Right forelimb (tissue), 1 donor: ENCODE measurements around the gene ADAD2.

ENCODE experiments used
- DNase-seq: peaks from one replicate; pipeline ENCODE4 v3.0.0-alpha.2; 2018

ADAD2 gene

GRCh38 chr16:84227548-84227947 lies 36.6 kb downstream of the ADAD2 start:
- no peak for DNase-seq

DNA sequence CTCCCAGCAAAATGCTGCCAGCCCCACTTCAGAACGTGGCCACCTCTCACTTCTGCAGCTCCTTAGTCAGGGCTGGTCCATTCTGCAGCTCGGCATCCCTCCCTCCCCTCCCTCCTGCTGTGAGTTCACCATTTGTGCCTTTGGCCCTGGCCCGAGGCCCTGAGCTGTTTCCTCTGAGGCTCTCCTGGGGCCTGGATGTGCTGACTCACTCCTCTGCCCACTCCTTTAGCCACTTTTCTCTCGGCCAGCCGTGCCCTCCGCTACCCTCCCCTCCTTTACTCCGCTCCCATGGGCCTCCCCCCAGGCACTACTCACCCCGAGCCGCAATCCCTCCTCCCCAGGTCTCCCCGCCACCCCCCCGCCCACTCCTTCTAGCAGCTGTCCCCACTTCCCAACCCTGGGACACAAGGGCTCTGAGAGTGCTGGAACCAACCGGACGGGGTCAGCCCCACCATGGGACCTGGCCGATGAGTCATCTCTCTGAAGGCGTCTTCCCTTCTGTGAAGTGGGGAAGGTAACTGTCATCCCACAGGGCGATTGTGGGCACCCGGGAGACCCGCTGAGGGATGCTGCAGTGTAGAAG lies 37.4 kb downstream of the ADAD2 start:
- peak; percentile 74 for DNase-seq

- DNase-seq: no peak
Observed at GRCh38 chr16:84229471-84229870, 38.5 kb downstream of the ADAD2 start.

DNA sequence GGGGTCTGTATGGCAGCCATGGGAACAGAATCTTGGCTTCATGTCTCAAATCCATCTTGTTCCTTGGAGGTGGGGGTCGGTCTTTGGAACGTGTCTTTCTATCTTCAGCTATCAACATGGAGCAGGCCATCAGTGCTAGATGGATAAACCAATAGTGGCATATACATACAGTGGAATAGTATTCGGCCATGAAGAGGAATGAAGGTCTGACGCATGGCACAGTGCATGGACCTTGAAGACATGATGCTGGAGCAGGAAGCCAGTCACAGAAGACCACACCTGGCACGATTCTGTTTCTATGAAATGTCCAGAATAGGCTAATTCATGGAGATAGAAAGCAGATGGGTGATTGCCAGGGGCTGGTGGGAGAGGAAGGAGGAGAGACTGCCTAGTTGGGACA lies 41.1 kb downstream of the ADAD2 start:
- no peak for DNase-seq

DNA sequence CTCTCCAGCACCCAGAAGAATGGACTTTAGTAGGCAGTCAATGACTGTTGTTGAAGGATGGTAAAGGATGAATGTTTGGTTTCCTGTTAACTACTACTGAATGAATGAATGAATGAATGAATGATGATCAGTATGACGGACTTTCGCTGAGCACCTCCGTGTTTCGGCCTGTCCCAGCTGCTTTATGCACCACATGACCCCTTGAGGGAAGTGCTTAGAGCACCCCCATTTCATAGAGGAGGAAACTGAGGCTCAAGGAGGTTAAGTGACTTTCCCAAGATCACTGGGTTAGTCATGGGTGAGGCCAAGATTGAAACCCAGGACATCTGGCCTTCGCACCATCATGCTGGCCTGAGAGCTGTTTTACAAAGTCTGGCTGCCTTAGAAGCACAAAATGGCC lies 42.0 kb downstream of the ADAD2 start:
- DNase-seq: no peak

DNA sequence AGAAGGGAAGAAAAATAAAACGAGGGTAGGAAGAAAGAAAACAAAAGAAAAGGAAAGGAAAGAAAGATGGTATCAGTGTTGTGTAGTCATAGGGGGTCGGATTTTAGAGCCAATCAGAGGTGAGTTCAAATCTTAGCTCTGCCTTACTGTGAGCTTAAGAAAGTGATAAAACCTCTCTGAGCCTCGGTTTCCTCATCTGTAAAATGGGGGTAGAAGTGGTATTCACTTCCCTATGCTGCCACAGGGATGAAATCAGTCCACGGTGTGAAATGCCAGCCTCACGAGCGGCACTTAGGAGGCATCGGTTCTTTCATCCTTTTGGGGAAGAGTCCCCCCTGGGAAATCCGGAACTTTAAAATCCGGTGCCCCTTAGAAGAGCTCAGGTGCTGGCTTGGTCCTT lies 42.8 kb downstream of the ADAD2 start:
- DNase-seq: no peak

DNA sequence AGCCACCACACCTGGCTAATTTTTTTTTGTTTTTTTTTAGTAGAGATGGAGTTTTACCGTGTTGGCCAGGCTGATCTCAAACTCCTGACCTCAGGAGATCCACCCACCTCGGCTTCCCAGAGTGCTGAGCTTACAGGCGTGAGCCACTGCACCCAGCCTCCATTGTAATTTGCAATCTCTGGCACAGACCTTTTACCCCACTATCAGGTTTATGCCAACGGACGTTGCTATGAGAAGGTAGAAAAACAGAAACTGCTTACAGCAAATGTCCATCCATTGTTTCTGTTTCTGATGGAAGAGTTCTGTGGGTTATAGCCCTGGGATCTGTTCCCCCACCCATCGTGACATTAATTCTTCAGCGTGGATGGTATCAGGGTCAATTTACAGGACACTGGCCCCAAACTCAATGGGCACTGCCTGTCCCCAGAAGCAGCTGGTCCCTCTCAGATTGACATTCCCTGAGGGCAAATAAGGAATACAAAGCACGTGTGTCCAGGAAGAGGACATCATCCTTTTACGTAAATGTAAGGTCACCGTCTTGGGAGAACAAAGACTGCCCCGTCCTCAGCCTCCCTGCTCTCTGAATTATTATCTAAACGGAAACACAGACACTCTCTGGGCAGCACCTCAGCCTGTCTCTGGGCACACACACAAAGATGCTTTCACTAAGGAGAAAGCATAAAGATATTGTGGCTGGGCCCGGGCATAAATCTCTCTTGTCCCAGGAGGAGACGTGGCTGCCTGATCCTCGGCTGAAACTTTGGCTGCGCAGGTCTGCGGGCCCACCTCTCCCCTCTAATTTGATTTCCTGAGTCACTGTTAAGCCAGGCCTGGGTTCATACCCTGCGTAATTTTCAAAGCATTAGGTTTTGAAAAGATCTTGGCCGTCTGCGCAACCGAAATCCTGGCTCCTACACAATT lies 43.6 kb downstream of the ADAD2 start:
- peak; percentile 57 for DNase-seq

GRCh38 chr16:84236671-84237070 lies 45.7 kb downstream of the ADAD2 start:
- no peak for DNase-seq

GRCh38 chr16:84237994-84238750 lies 47.2 kb downstream of the ADAD2 start:
- no peak for DNase-seq

- DNase-seq: peak; percentile 56
Observed at GRCh38 chr16:84239141-84239769, 48.3 kb downstream of the ADAD2 start.

GRCh38 chr16:84239909-84240308 lies 49.0 kb downstream of the ADAD2 start, which contains the start of gene KCNG4:
TSS of gene KCNG4 (minus strand) at chr16:84240012. CDS start at chr16:84237485, 2,527 bp downstream.
- peak; percentile 55 for DNase-seq

DNA sequence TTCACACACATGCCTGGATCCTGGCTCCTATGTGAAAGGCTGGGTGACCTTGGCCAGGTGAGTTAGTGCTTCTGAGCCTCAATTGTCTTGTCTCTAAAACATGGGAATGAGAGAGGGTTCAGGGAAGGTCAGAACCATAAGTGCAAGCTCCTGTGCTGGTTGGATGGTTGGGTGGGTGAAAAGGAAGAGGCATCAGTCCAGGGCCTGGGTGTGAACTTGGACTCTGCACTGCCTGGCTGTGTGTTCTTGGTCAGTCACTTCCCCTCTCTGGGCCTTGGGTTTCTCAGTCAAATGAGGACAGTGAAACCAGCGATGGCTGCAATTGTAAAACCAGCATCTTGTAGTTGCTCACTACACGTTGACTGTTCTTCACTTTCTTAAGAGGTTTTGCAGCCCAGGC lies 49.5 kb downstream of the ADAD2 start:
- no peak for DNase-seq

- DNase-seq: no peak
Observed at GRCh38 chr16:84241778-84242177, 50.8 kb downstream of the ADAD2 start.

DNA sequence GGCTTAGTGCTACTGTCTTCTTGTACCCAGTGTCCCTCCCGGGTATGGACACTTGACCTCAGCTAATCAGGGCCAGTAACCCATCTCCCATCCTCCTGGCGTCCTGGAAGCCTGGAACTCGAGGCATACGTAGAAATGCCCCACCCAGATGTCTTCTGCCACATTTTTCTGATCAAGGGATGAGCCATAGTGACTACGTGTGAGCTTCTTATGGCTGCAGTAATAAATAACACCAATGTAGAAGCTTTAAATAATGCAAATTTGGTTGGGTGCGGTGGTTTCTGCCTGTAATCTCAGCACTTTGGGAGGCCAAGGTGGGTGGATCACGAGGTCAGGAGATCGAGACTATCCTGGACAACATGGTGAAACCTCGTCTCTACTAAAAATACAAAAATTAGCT lies 51.9 kb downstream of the ADAD2 start:
- DNase-seq: no peak

DNA sequence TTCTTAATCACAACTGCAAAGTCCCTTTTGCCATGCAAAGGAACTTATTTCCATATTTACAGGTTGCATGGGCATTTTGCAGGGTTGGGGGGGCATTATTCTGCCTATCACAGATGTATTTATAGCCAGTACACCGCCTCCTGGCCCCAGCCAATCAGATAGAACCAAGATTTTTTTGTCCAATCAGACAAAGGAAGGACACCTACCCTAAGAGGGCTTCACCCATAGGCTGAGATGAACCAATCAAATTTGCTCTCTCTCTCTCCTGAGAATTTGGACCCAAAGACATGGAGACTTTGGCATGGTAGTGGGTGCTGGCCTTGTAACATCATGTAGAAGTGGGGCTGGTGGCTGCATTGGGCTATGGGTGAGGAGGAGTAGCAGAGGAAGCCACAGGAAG lies 52.8 kb downstream of the ADAD2 start:
- DNase-seq: no peak

GRCh38 chr16:84244728-84245127 lies 53.8 kb downstream of the ADAD2 start:
- no peak for DNase-seq

GRCh38 chr16:84245956-84246678 lies 55.2 kb downstream of the ADAD2 start:
- no peak for DNase-seq

DNA sequence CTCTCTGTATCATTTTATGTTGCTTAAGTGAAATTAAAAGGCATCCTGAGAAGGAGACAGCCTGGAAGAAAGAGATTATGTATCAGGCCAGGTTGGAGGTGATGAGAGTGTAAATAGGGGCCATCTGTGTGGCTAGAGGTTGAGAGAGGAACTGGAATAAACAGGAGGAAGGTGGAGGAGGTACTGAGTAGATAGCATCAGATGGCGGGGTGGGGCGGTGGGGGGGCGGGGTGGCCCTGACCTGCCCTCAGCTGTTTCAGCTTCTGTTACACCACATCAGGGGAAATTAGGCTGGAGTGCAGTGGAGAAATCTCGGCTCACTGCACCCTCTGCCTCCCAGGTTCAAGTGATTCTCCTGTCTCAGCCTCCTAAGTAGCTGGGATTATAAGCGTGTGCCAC lies 55.7 kb downstream of the ADAD2 start:
- DNase-seq: no peak
